Activated CD8-positive, alpha-beta memory T cell treated with anti-CD3 and anti-CD28 coated beads, Interleukin-2, amount 50 U/mL, for 4 hours (primary cell): Measurements from ENCODE around the gene UGT3A2.

ENCODE experiments used
- DNase-seq: peaks from one replicate; pipeline ENCODE4 v3.0.0-alpha.2; 2020

Gene UGT3A2

GRCh38 chr5:36001032-36001431 lies 65.7 kb downstream of the UGT3A2 start:
- DNase-seq = no peak

GRCh38 chr5:35999547-35999946 lies 67.1 kb downstream of the UGT3A2 start:
- no peak for DNase-seq

GRCh38 chr5:35996076-35996475 lies 70.6 kb downstream of the UGT3A2 start:
- DNase-seq = no peak

GRCh38 chr5:35990941-35991611 lies 75.6 kb downstream of the UGT3A2 start, which contains the start of gene UGT3A1:
TSS of gene UGT3A1 (minus strand) at chr5:35991390. CDS start at chr5:35991240, 150 bp downstream.
- no peak for DNase-seq

- DNase-seq = no peak
Measured at GRCh38 chr5:35990520-35990919, 76.2 kb downstream of the UGT3A2 start.

- DNase-seq = no peak
Measured at GRCh38 chr5:35988529-35988928, 78.2 kb downstream of the UGT3A2 start.

- DNase-seq = no peak
Measured at GRCh38 chr5:35987776-35988175, 78.9 kb downstream of the UGT3A2 start.
